Activated CD4-positive, alpha-beta T cell treated with anti-CD3 and anti-CD28 coated beads, Interleukin-2, amount 50 U/mL, for 1 hour (primary cell): Measurements from ENCODE around the gene HRC.
"Not testable (repeated sequence)": the region's sequence is repeated elsewhere in the genome, so short reads cannot be mapped to it uniquely, and the experiment has no call there.

ENCODE experiments used
- DNase-seq: peaks from one replicate; pipeline ENCODE4 v3.0.0-alpha.2; 2020

The HRC gene

GRCh38 chr19:49157445-49158224 is 2.4 kb upstream of the HRC start, which contains the start of gene TRPM4:
Gene TRPM4 (plus strand): TSS chr19:49157792. CDS start chr19:49157867, 75 bp downstream.
- peak; percentile 24 for DNase-seq

- no peak for DNase-seq
These were observed 687 bp upstream of the HRC start for GRCh38 chr19:49155820-49156346.

GRCh38 chr19:49154279-49154678 is 917 bp downstream of the HRC start:
- no peak for DNase-seq

GRCh38 chr19:49153167-49153809 is 1.9 kb downstream of the HRC start:
- DNase-seq, result no peak

GRCh38 chr19:49152119-49152550 is 3.1 kb downstream of the HRC start:
- DNase-seq, result no peak

GRCh38 chr19:49151267-49152118 is 3.7 kb downstream of the HRC start:
- DNase-seq, result peak; percentile 35

- no peak for DNase-seq
These were observed 4.3 kb downstream of the HRC start for GRCh38 chr19:49150944-49151243.

GRCh38 chr19:49150106-49150943 is 4.9 kb downstream of the HRC start:
- DNase-seq, result no peak

- no peak for DNase-seq
These were observed 5.5 kb downstream of the HRC start for GRCh38 chr19:49149652-49150105.

- DNase-seq, result peak; percentile 81
These were observed 6.2 kb downstream of the HRC start for GRCh38 chr19:49148784-49149651.

- DNase-seq, result no peak
These were observed 7.0 kb downstream of the HRC start for GRCh38 chr19:49148044-49148682.

- DNase-seq, result not testable (repeated sequence)
These were observed 8.8 kb downstream of the HRC start for GRCh38 chr19:49146408-49146770.

GRCh38 chr19:49145573-49146407 is 9.4 kb downstream of the HRC start:
- DNase-seq, result peak; percentile 78

- peak; percentile 41 for DNase-seq
These were observed 12.3 kb downstream of the HRC start for GRCh38 chr19:49142866-49143335.

GRCh38 chr19:49141352-49141751 is 13.8 kb downstream of the HRC start:
- DNase-seq, result no peak

- no peak for DNase-seq
These were observed 14.2 kb downstream of the HRC start for GRCh38 chr19:49140951-49141350.

GRCh38 chr19:49136771-49137171 is 18.4 kb downstream of the HRC start:
- DNase-seq, result no peak

- no peak for DNase-seq
These were observed 19.5 kb downstream of the HRC start for GRCh38 chr19:49135686-49136085.

- DNase-seq, result peak; percentile 53
These were observed 21.4 kb downstream of the HRC start for GRCh38 chr19:49133621-49134454.
